ENCODE results near the gene SURF2. TPM values are rescaled to one million over a fixed set of nuclear protein-coding genes. Genes with fewer than 3 reads are reported as not detected.

Gene SURF2
- total RNA-seq, 2 donors from 2014 or later = 9.4 to 18.7 TPM

DNA sequence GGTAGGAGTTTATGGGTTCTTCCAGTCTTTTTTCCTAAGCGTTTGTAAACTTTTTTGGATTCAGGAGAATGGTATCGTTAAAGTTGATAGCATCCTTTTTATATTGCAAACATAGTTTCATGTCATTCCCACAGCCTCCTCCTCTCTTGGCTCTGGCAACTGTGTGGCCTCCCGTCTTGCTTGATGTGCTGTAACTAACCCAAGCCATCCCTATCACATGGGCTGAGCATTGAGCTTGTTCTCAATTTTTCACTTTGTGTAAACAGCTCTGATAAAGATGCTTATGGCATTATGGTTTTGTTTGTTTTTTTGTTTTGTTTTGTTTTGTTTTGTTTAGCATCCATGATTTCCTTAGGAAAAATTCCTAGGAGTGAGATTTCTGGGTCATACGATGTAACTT, 24.4 kb downstream of the SURF2 start:
- Histone ChIP-seq H3K36me3 (no peaks in the 10 kb centered on the region), H3K9ac (ENCODE audit: low read depth in 2 of 2, low read length in 2 of 2) (no peak overlapping the region), H3K4me3 (no peak overlapping the region), H3K27ac (no peak overlapping the region), H3K27me3 (no peaks in the 10 kb centered on the region), H3K4me1 (no peaks in the 10 kb centered on the region), H3K9me3 (no peaks in the 10 kb centered on the region)
- DNase-seq = no peak
- intact Hi-C loops (cut with DNase I) = no loop called here
- TF ChIP-seq, protein P1, sequence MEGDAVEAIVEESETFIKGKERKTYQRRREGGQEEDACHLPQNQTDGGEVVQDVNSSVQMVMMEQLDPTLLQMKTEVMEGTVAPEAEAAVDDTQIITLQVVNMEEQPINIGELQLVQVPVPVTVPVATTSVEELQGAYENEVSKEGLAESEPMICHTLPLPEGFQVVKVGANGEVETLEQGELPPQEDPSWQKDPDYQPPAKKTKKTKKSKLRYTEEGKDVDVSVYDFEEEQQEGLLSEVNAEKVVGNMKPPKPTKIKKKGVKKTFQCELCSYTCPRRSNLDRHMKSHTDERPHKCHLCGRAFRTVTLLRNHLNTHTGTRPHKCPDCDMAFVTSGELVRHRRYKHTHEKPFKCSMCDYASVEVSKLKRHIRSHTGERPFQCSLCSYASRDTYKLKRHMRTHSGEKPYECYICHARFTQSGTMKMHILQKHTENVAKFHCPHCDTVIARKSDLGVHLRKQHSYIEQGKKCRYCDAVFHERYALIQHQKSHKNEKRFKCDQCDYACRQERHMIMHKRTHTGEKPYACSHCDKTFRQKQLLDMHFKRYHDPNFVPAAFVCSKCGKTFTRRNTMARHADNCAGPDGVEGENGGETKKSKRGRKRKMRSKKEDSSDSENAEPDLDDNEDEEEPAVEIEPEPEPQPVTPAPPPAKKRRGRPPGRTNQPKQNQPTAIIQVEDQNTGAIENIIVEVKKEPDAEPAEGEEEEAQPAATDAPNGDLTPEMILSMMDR (IDR thresholded peaks at IDR 0.05) = no peak

DNA sequence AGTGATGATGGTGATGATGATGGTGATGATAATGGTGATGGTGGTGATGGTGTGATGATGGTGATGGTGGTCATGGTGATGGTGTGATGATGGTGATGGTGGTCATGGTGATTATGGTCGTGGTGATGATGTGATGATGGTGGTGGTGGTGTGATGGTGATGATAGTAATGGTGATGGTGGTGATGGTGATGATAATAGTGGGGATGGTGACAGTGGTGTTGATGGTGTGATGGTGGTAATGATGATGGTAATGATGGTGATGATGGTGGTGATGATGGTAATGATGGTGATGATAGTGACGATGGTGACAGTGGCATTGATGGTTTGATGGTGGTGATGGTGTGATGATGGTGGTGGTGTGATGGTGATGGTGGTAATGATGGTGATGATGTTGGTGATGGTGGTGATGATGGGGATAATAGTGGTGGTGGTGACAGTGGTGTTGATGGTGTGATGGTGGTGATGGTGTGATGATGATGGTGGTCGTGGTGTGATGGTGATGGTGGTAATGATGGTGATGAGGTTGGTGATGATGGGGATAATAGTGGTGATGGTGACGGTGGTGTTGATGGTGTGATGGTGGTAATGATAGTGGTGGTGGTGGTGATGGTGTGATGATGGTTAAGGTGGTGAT, 26.3 kb downstream of the SURF2 start:
- DNase-seq = no peak
- TF ChIP-seq, protein P1 (IDR thresholded peaks at IDR 0.05) = no peak

DNA sequence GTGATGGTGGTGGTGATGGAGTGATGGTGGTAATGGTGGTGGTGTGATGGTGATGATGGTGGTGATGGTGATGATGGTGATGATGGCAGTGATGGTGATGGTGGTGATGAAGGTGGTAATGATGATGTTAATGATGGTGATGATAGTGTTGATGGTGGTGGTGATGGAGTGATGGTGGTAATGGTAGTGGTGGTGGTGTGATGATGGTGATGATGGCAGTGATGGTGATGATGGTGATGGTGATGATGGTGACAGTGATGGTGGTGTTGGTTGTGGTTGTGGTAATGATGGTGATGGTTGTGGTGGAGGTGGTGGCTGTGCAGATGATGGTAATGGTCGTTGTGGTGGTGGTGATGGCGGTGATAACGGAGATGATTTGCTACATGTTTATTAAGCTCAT, 27.1 kb downstream of the SURF2 start:
- Histone ChIP-seq H3K9ac (ENCODE audit: low read depth in 2 of 2, low read length in 2 of 2) (no peak overlapping the region), H3K4me1 (no peaks in the 10 kb centered on the region), H3K9me3 (no peaks in the 10 kb centered on the region), H3K27ac (no peak overlapping the region), H3K36me3 (no peaks in the 10 kb centered on the region), H3K27me3 (no peaks in the 10 kb centered on the region), H3K4me3 (no peak overlapping the region)
- intact Hi-C loops (cut with DNase I) = no loop called here
- TF ChIP-seq, protein P1 (IDR thresholded peaks at IDR 0.05) = no peak
- no peak for DNase-seq

More for the DNA sequence above, 26.3 kb downstream of the SURF2 start:
- Histone ChIP-seq H3K9ac (ENCODE audit: low read depth in 2 of 2, low read length in 2 of 2) (no peak overlapping the region), H3K27ac (no peak overlapping the region), H3K4me3 (no peak overlapping the region), H3K4me1 (no peaks in the 10 kb centered on the region), H3K9me3 (no peaks in the 10 kb centered on the region), H3K36me3 (no peaks in the 10 kb centered on the region), H3K27me3 (no peaks in the 10 kb centered on the region)
- intact Hi-C loops (cut with DNase I) = no loop called here

DNA sequence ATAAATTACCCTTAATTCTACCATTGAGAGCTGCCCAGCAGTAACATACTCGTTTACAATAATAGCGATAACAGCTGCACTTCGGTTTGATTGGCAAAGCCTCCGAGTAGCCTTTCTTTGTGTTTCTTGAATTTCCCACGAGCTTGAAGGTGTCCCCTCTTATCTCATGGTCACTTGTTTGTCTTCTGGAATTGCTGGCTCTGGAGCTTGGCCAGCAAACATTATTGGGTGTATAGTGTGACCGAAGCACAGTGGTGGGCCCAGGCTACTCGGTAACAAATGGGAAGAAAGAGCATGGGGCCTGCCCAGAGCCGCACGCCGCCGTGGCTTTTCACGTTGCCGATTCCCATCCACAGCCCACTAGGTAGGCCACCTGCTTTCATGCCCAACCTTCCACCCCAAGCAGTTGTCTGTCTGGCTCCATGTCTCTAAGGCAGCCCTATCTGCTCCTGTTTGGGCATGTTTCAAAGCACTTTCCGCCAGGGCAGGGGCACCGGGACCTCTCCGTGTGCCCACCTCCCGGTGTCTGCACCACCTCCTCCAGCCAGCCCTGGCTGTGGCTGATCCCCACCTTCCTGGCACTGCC, 28.5 kb downstream of the SURF2 start:
- Histone ChIP-seq H3K27me3 (no peaks in the 10 kb centered on the region), H3K36me3 (no peaks in the 10 kb centered on the region), H3K9me3 (no peaks in the 10 kb centered on the region), H3K9ac (ENCODE audit: low read depth in 2 of 2, low read length in 2 of 2) (no peak overlapping the region), H3K27ac (no peak overlapping the region), H3K4me3 (no peak overlapping the region), H3K4me1 (no peaks in the 10 kb centered on the region)
- no peak for DNase-seq
- intact Hi-C loops (cut with DNase I) = no loop called here
- TF ChIP-seq, protein P1 (IDR thresholded peaks at IDR 0.05) = no peak

DNA sequence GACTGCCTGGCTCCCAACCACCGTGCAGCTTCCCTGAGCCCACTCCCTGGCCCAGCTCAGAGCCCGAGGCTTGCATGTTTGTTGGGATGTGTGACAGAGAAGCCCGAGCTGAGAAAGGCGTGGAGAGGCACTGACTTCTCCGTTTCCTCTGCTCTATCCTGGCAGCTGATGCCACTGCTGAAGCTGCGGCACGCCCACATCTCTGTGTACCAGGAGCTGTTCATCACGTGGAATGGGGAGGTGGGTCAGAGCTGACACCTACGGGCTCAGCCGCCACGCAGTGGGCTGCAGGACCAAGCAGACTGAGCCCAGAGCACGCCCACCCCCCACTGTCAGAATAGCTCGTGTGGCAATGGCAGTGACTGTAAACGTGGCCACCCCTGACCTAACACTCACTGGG, 29.1 kb downstream of the SURF2 start:
- Histone ChIP-seq H3K9me3 (no peaks in the 10 kb centered on the region), H3K4me1 (no peaks in the 10 kb centered on the region), H3K27me3 (no peaks in the 10 kb centered on the region), H3K9ac (ENCODE audit: low read depth in 2 of 2, low read length in 2 of 2) (no peak overlapping the region), H3K4me3 (no peak overlapping the region), H3K36me3 (no peaks in the 10 kb centered on the region), H3K27ac (no peak overlapping the region)
- no peak for DNase-seq
- TF ChIP-seq, protein P1 (IDR thresholded peaks at IDR 0.05) = no peak
- intact Hi-C loops (cut with DNase I) = no loop called here

Data from colonic mucosa (tissue), 4 donors.